Omental fat pad (tissue), 4 donors: Measurements from ENCODE around the gene IL22RA2. TPM values are rescaled to one million over a fixed set of nuclear protein-coding genes. Genes with fewer than 3 reads are reported as not detected.
"Not testable (repeated sequence)": the region's sequence is repeated elsewhere in the genome, so short reads cannot be mapped to it uniquely, and the experiment has no call there.

ENCODE experiments used
- ATAC-seq: fragments of 150-250 bp; one replicate; pipeline ENCODE4 v1.9.1; 2016; ENCODE audit warnings: mild to moderate bottlenecking, moderate library complexity; ENCODE audit not compliant: low FRiP score
- DNase-seq: peaks from one replicate; pipeline ENCODE4 v3.0.0-alpha.2; 2019; ENCODE audit warnings: low spot score
- total RNA-seq, 4 donors: library from RNA; depleted of rRNA; stranded (reverse); fragments of >200 nt; gene quantifications; one replicate each; pipeline ENCODE4 v1.1.0, GENCODE V29; 2016
- TF ChIP-seq, protein P1 (sequence below), 3 donors: fragments of 450-650 bp; IDR thresholded peaks; one replicate each; pipeline ENCODE4 v1.5.1; 2016 to 2017; ENCODE audit warnings: antibody characterized with exemption in 3 of 3, mild to moderate bottlenecking in 3 of 3, moderate library complexity in 2 of 3

The IL22RA2 gene
- total RNA-seq, 4 donors from 2014 or later = not detected

- no peak for ATAC-seq
- DNase-seq = no peak
- TF ChIP-seq, protein P1, sequence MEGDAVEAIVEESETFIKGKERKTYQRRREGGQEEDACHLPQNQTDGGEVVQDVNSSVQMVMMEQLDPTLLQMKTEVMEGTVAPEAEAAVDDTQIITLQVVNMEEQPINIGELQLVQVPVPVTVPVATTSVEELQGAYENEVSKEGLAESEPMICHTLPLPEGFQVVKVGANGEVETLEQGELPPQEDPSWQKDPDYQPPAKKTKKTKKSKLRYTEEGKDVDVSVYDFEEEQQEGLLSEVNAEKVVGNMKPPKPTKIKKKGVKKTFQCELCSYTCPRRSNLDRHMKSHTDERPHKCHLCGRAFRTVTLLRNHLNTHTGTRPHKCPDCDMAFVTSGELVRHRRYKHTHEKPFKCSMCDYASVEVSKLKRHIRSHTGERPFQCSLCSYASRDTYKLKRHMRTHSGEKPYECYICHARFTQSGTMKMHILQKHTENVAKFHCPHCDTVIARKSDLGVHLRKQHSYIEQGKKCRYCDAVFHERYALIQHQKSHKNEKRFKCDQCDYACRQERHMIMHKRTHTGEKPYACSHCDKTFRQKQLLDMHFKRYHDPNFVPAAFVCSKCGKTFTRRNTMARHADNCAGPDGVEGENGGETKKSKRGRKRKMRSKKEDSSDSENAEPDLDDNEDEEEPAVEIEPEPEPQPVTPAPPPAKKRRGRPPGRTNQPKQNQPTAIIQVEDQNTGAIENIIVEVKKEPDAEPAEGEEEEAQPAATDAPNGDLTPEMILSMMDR (IDR thresholded peaks at IDR 0.05) = no peak
Observed at GRCh38 chr6:137216875-137217553, 43.6 kb upstream of the IL22RA2 start.

GRCh38 chr6:137216106-137216505 lies 42.7 kb upstream of the IL22RA2 start:
- ATAC-seq (peak; percentile 32), DNase-seq (no peak)
- TF ChIP-seq, protein P1 (IDR thresholded peaks at IDR 0.05) = no peak

GRCh38 chr6:137215630-137216029 lies 42.2 kb upstream of the IL22RA2 start:
- DNase-seq, ATAC-seq: not testable (repeated sequence)

DNA sequence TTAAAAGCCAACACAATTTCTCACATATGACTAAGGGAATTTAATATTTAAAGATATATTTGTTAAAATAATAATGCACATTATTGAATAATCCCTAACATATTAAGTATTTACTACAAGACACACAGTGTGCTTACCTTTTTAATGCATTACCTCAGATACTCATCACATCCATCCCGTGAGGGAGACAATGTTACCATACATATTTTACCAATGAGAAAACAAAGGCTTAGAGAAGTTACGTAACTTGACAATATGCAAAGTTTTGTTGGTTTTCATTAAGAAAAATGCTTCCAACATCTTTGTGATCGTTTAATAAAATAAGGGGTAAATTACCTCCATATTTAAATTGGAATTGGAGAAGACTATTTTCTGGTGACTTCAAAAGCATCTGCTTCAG lies 41.5 kb upstream of the IL22RA2 start:
- DNase-seq = no peak

GRCh38 chr6:137213813-137214212 lies 40.4 kb upstream of the IL22RA2 start:
- DNase-seq = no peak
- TF ChIP-seq, protein P1 (IDR thresholded peaks at IDR 0.05) = no peak
- no peak for ATAC-seq

More for the DNA sequence above, 41.5 kb upstream of the IL22RA2 start:
- ATAC-seq = no peak
- TF ChIP-seq, protein P1 (IDR thresholded peaks at IDR 0.05) = no peak

DNA sequence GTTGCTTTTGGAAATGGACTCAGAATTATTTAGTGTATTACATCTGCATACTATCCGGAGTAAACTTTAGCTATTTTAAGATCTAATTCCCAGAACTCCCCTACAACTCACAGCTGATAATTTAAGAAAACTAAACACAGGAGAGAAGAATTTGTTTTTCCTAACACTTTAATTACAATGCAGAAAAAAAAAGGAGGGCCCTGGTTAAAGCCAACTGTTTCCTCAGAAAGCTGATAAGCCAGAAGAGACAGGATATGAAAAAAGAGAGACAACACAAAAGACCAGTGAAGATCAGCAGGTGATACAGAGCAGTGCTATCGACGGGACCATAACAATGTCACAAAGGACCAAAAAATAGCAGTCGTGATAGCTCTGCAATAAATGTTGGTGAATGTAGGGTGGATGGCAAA lies 39.9 kb upstream of the IL22RA2 start:
- ATAC-seq (no peak), DNase-seq (no peak)
- TF ChIP-seq, protein P1 (IDR thresholded peaks at IDR 0.05) = no peak

GRCh38 chr6:137211910-137212309 lies 38.5 kb upstream of the IL22RA2 start:
- DNase-seq (no peak), ATAC-seq (no peak)
- TF ChIP-seq, protein P1 (IDR thresholded peaks at IDR 0.05) = no peak
